GM19193 (cell line): ENCODE measurements around the gene IRF4.

Experiments
- POLR2A ChIP-seq: IDR thresholded peaks from 4 replicates; pipeline ENCODE4 v1.6.1; 2011; ENCODE audit not compliant: insufficient read depth, insufficient read length; ENCODE audit errors: extremely low read depth

Gene IRF4

DNA sequence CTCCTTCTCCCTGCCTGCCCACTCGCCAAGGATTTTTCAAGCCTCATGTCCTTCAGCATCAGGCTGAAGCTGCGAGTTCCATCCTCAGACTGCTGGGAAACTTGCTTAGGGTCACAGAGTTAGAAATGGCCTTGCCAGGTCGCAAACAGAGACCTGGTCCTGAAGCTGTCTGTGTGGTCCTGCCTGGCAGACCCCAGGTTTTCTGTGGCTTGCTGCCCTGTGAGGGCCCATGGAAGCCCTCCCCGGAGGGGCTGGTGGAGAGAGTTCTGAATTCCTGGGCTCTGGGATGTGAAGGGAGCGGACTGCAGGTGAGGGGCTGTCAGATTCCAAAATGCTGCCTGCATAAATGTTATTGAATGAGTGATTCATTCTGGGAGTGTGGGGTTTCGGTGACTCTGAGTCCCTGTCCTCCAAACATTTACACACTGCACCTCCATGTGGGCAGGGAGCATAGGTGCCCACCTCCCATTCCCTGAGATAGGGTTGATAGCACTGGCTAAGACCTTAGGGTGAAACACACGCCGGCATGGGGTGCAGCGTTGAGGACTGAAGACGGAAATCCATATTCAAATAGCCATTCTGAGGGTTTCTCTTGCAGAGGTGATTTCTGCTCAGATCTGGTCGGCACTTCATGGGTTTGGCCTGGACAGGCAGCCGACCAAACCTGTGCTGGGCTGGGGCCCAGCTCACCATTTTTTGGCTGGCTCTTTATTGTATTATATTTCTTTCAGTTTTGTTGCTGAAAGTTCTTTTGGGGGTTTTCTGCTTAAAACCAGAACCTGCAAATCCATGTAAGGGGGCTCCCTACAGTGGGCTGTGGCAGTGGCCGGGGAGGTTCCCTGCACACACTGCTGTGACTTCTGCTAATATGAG is 21.8 kb upstream of the IRF4 start:
- TF ChIP-seq POLR2A, result no peak

DNA sequence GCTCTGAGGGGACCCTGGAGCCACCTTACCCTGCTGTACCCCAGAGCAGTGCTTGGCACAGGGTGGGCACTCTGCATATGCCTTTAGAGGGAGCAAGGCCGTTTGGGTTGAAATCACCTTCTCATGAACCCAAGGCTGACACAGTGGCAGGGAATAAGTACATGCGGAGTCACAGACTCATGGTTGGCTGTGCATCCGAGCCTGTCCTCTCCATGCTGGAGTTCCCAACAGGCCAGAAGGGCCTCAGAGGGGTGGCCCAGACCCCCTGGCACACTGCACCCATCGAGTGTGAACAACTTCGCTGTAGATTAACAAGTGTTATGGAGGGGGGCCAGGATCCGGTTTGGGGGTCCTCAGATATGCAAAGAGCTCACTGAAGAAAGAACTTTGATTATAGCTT is 21.0 kb upstream of the IRF4 start:
- TF ChIP-seq POLR2A, result no peak

DNA sequence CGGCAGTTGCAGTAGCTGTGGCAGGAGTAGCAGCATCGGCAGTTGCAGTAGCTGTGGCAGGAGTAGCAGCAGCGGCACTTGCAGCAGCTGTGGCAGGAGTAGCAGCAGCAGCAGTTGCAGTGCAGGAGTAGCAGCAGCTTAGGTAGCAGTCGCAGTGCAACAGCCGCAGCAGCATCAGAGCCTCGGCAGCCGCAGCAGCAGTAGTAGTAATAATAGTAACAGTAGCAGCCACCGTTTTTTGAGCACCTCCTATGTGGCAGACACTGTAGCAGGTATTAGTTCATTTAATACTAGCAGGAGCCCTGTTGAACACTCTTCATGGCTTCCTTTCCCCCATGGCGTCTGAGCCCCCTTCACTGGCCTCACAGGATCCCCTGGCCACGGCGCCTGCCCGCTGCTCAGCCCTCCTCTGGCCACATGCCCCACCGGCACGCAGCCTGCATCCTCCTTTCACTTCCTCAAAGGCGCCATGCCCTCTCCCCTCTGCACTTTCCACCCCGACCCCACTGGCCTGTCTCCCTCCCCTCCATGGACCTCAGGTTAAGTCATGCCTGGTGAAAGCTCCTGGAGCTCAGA is 19.1 kb upstream of the IRF4 start:
- TF ChIP-seq POLR2A, result no peak

GRCh38 chr6:373031-373430 is 18.5 kb upstream of the IRF4 start:
- no peak for TF ChIP-seq POLR2A

- TF ChIP-seq POLR2A, result no peak
Measured at GRCh38 chr6:373773-374724, 17.5 kb upstream of the IRF4 start.

DNA sequence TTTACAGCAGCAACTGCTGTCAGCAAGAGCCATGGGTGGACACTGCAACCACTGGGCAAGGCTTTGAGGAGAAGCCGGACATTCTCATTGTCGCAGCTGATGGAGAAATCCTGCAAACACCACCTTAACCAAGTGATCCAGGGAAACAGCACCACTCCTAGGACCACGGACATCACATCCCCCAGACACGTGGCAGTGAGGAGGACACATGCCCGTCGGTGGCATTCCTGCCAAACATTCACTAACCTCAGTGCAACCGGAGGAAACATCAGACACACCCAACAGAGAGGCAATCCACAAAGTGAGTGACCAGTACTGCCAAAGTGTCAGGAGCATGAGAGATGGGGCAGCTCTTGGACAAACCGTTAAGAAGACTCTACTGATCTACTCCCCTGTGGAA is 16.6 kb upstream of the IRF4 start:
- no peak for TF ChIP-seq POLR2A

- no peak for TF ChIP-seq POLR2A
Measured at GRCh38 chr6:376827-377640, 14.5 kb upstream of the IRF4 start.

DNA sequence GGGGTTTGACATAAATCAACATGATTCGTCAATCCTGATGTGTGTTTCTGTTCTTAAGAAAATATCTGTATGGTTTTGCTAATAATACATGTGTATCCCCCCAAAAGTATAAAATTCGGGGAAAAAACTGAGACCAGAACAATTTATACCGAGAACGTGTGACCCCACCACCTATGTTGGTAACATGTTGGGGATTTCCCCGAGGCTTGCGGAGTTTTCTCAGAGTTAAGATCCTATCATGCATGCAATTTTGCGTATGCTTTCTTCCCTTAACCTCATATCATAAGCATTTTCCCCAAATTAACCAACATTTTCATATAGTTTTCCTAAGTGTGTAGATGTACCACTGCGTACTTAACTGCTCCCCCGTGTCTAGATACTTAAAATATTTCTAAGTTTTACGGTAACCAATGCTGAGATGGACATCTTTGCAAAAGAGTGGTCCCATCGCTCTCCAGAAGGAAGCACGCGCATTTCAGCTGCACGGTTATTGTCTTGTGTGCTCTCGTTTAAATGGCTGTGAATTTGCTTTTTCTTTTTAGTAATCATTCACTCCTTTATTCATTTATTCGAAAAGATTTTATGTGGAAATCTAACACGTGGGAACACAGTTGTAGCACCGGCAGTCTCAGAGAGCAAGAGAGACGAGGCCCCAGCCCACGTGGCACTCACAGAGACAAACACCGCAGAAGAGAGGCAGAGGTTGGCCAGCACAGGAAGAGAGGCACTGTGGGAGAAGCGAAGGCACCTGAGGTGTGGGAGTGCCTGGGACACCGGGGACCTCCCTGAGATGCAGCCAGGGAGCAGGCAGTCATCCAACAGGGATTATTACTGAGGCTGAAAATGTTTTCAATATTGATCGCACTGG is 13.2 kb upstream of the IRF4 start:
- no peak for TF ChIP-seq POLR2A

DNA sequence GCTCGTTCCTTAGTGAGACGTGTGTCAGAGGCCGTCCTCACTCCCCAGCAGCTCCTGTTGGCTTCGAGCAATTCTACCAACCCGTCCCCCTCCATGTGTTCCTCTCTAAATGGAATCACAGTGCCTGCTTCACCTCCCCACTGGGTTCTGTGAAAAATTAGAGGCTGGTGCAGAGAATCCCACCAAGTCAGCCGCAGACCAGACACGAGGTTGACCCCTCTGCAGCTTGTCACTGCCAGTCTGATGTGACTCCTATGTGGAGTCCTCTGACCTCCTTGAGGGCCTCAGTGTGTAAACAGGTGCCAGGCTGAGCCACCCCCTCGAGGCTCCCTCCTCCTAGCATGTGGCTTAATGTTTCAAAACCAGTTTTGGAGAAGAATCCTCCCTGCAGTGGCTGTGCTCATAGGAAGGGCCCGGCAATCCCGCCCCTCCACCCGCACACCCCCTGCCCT is 12.6 kb upstream of the IRF4 start:
- no peak for TF ChIP-seq POLR2A

GRCh38 chr6:379410-380181 is 12.0 kb upstream of the IRF4 start:
- TF ChIP-seq POLR2A, result no peak

DNA sequence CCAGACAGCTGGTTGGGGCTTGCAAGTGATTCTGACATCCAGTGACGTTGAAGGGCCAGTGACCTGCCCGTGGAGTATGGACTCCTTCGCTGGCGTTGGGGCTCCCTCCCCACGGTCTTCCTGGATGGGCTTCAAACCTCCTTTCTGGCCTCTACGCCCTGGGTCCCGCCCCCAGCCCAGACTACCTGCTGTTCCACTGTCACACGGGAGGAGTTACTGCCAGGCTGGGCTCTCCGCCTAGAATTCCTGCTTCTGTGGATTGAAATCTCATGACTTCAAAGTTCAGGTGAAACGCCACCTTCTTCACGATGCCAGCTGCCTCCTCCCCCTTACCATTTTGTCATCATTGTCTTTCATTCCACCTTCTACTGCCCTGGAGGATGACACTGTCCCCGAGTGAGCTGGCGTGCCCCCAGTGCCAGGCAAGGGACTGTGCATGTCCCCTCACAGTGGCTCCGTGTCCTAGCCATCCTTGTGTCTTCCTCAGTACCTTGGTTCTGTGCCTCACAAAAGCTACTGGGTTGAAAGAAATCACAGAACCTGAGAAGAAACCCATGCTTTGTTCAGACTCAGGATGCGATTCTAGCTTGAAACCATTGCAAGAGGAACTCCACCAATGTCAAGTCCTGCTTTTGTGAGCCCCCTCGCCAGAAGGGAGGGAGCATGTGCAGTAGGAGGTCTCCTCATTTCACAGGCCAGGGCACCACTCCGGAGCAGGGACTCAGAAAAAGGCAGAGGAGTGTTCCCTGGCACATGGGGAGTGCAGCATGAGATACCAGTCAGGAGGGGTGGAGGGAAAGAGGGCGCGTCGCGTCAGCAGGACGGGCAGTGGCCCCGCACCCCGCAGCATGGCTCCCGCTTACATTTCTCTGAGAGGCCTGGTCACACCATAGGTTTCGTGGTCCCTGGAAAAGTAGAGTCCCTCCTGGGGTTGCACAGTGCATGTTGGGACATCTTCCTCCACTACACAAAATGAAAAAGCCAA is 11.0 kb upstream of the IRF4 start:
- TF ChIP-seq POLR2A, result no peak
